Tibial nerve (tissue), 4 donors: Measurements from ENCODE around the gene LANCL2.

Experiments
- EP300 ChIP-seq, 2 donors: sonication (generic); formaldehyde crosslinking; IDR thresholded peaks; one replicate each; pipeline ENCODE4 v1.6.1; 2017; ENCODE audit warnings: antibody characterized with exemption in 2 of 2, mild to moderate bottlenecking in 1 of 2
- POLR2A ChIP-seq, 2 donors: fragments of 450-650 bp; IDR thresholded peaks; one replicate each; pipeline ENCODE4 v1.6.1; 2017; ENCODE audit warnings: antibody characterized with exemption in 2 of 2, mild to moderate bottlenecking in 2 of 2, moderate library complexity in 2 of 2
- TF ChIP-seq, protein P1 (sequence below), 5 experiments: fragments of 200-600 bp in 3 of 5; fragments of 450-650 bp in 2 of 5; sonication (generic) in 3 of 5; IDR thresholded peaks; one replicate each; pipeline ENCODE4 v1.5.1; 2016 to 2019; ENCODE audit warnings: antibody characterized with exemption in 5 of 5, mild to moderate bottlenecking in 3 of 5, moderate library complexity in 2 of 5

DNA sequence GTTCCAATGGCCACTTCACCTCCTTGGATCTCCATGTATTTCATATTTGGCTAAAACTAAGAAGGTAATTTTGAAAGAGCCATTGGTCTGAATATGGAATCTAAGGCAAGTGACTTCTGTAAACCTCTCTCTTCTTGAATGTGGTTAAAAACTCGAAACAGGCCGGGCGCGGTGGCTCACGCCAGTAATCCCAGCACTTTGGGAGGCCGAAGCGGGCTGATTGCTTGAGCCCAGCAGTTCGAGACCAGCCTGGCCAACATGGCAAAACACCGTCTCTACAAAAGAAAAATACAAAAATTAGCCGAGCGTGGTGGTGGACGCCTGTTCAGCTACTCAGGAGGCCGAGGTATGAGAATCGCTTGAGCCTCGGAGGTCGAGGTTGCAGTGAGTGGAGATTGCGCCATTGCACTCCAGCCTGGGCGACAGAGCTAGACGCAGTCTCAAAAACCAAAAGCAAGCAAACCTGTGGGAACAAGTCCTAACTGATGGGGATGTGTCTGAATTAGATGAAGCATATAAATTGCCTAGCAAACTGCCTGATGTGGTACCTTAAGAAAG lies 2.2 kb downstream of the LANCL2 start:
- TF ChIP-seq EP300 (IDR thresholded peaks at IDR 0.05) (no peak), POLR2A (IDR thresholded peaks at IDR 0.05) (no peak)
- TF ChIP-seq, protein P1, sequence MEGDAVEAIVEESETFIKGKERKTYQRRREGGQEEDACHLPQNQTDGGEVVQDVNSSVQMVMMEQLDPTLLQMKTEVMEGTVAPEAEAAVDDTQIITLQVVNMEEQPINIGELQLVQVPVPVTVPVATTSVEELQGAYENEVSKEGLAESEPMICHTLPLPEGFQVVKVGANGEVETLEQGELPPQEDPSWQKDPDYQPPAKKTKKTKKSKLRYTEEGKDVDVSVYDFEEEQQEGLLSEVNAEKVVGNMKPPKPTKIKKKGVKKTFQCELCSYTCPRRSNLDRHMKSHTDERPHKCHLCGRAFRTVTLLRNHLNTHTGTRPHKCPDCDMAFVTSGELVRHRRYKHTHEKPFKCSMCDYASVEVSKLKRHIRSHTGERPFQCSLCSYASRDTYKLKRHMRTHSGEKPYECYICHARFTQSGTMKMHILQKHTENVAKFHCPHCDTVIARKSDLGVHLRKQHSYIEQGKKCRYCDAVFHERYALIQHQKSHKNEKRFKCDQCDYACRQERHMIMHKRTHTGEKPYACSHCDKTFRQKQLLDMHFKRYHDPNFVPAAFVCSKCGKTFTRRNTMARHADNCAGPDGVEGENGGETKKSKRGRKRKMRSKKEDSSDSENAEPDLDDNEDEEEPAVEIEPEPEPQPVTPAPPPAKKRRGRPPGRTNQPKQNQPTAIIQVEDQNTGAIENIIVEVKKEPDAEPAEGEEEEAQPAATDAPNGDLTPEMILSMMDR (IDR thresholded peaks at IDR 0.05), result no peak
